ENCODE data around the gene LRP3.

Gene LRP3

DNA sequence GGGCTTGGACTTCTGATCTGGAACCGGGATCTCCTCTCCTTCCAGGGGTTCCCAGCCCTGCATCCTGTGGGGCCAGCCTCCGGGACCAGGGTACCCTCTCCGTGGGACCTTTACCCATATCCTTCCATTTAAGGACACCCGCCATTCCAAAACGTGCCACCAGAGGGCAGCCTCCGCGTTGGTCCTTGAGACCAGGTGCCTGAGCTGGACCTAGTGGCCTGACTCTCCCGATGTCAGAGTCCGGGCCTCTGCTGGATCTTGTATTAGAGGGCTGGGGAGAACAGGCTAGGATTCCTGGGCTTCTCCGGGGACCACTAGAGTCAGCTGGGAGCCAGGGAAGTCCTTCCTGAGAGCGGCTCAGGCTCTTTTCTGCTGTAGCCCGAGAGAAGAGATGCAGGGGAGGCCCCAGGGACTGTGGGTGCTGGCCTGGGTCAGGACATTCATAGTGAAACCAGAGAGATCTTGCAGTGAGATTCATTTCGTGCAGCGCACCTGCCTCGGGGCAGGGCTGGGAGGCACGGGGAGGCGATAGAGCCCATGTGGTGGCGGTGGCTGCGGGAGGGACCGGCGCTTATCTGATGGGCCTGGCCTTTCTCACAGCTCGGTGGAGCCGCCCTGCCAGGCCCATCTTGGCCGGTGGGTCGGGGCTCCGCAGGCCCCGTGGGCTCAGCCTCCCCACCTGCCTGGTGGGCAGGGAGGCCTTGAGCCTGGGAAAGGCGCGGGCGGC lies 41.3 kb downstream of the LRP3 start:
- Histone ChIP-seq H3K9ac (ENCODE audit: low read length) (no peak overlapping the region), H3K27me3 (replicated peaks; ENCODE audit: insufficient read depth, low read length) (peaks cover 70% of the 10 kb centered on the region)

DNA sequence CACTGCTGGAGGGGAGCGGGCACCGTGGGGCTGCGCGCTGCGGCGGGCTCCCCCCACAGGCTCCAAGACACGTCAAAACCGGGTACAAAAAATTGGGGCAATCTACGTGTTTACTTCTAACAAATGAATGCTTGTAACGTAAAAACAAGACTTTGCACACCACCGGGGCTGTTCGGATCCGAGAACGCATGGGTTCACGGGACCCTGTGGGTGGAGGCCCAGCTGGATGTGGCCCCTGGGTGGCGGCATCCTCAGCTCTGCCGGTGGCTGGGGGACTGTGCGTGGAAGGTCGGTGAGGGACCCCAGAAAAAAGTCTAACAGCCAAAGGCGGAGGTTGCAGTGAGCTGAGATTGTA lies 41.8 kb downstream of the LRP3 start:
- no peak for DNase-seq
- Histone ChIP-seq H3K4me1 (ENCODE audit: low read length) (no peaks in the 10 kb centered on the region), H3K4me3 (ENCODE audit: low read length) (no peak overlapping the region), H3K27me3 (replicated peaks; ENCODE audit: insufficient read depth, low read length) (peaks cover 70% of the 10 kb centered on the region), H3K79me2 (ENCODE audit: low read length) (no peaks in the 10 kb centered on the region), H3K36me3 (replicated peaks; ENCODE audit: insufficient read depth, low read length) (no peaks in the 10 kb centered on the region), H3K9me2 (replicated peaks; ENCODE audit: insufficient read depth, low read length) (no peaks in the 10 kb centered on the region), H3K4me2 (ENCODE audit: low read depth, low read length) (no peak overlapping the region), H3F3A (ENCODE audit: insufficient read depth, low read length) (no peaks in the 10 kb centered on the region), H4K20me1 (ENCODE audit: insufficient read depth, low read length) (no peaks in the 10 kb centered on the region), H3K9me3 (replicated peaks; ENCODE audit: insufficient read depth, low read length) (no peaks in the 10 kb centered on the region), H2AFZ (ENCODE audit: low read length) (no peak overlapping the region), H3K9ac (ENCODE audit: low read length) (no peak overlapping the region), H3K27ac (ENCODE audit: low read length) (no peak overlapping the region)
- TF ChIP-seq, protein P1, sequence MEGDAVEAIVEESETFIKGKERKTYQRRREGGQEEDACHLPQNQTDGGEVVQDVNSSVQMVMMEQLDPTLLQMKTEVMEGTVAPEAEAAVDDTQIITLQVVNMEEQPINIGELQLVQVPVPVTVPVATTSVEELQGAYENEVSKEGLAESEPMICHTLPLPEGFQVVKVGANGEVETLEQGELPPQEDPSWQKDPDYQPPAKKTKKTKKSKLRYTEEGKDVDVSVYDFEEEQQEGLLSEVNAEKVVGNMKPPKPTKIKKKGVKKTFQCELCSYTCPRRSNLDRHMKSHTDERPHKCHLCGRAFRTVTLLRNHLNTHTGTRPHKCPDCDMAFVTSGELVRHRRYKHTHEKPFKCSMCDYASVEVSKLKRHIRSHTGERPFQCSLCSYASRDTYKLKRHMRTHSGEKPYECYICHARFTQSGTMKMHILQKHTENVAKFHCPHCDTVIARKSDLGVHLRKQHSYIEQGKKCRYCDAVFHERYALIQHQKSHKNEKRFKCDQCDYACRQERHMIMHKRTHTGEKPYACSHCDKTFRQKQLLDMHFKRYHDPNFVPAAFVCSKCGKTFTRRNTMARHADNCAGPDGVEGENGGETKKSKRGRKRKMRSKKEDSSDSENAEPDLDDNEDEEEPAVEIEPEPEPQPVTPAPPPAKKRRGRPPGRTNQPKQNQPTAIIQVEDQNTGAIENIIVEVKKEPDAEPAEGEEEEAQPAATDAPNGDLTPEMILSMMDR (IDR thresholded peaks at IDR 0.05; ENCODE audit: low read length) = no peak
- TF ChIP-seq EZH2phosphoT487 (IDR thresholded peaks at IDR 0.05; ENCODE audit: low read length) (no peak), EZH2 (optimal IDR thresholded peaks at IDR 0.05; ENCODE audit: low read depth, low read length) (no peak)

More for the DNA sequence above, 41.3 kb downstream of the LRP3 start:
- no peaks in the 10 kb centered on the region for H3K79me2 ChIP-seq (ENCODE audit: low read length)
- no peaks in the 10 kb centered on the region for H3F3A ChIP-seq (ENCODE audit: insufficient read depth, low read length)
- peak overlapping the region; percentile 14; the same call in 1 of the 2 replicates for H2AFZ ChIP-seq (ENCODE audit: low read length)
- H3K36me3 ChIP-seq (replicated peaks; ENCODE audit: insufficient read depth, low read length) = no peaks in the 10 kb centered on the region
- no peaks in the 10 kb centered on the region for H3K4me1 ChIP-seq (ENCODE audit: low read length)
- H3K9me3 ChIP-seq (replicated peaks; ENCODE audit: insufficient read depth, low read length) = no peaks in the 10 kb centered on the region
- DNase-seq = peak; percentile 70
- H4K20me1 ChIP-seq (ENCODE audit: insufficient read depth, low read length) = no peaks in the 10 kb centered on the region
- TF ChIP-seq, protein P1 (IDR thresholded peaks at IDR 0.05; ENCODE audit: low read length) = peak; percentile 93
- TF ChIP-seq EZH2phosphoT487 (IDR thresholded peaks at IDR 0.05; ENCODE audit: low read length) (no peak), EZH2 (optimal IDR thresholded peaks at IDR 0.05; ENCODE audit: low read depth, low read length) (no peak)
- no peaks in the 10 kb centered on the region for H3K9me2 ChIP-seq (replicated peaks; ENCODE audit: insufficient read depth, low read length)
- no peak overlapping the region for H3K4me2 ChIP-seq (ENCODE audit: low read depth, low read length)
- H3K4me3 ChIP-seq (ENCODE audit: low read length) = no peak overlapping the region
- H3K27ac ChIP-seq (ENCODE audit: low read length) = no peak overlapping the region

DNA sequence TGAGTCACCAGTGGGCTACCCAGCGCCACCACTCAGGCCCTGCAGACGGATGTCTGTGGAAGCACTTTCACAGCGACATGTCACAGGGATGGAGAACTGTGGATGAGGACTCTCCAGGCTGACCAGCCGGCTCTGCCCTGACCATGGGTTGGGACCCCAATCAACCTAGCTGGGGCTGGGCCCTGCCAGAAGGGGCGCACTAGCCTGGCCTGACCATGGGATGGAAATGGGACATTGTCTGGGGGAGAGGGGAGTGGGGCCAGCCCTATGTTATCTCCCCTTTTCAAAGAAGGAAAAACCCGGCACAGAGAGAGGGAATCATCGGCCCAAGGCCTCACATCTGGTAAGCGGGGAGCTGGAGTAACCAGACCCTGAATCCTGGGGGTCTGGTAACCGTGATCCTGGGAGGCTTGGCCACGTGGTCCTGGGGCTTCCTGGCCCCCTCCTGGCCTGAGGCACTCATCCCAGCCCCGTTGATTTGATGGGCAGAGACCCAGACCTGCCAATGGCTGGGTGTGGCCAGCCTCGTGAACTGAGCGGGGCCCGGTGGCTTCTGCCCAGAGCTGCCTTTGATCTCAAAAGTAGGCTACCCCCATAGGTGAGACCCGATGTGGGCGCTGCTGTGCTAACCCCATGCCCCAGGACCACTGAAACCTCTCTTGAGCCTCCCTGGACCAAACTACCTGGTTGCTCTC lies 42.7 kb downstream of the LRP3 start:
- H3K36me3 ChIP-seq (replicated peaks; ENCODE audit: insufficient read depth, low read length) = no peaks in the 10 kb centered on the region
- no peak for DNase-seq
- H3F3A ChIP-seq (ENCODE audit: insufficient read depth, low read length) = no peaks in the 10 kb centered on the region
- H3K27ac ChIP-seq (ENCODE audit: low read length) = no peak overlapping the region
- no peaks in the 10 kb centered on the region for H3K9me2 ChIP-seq (replicated peaks; ENCODE audit: insufficient read depth, low read length)
- peaks cover 63% of the 10 kb centered on the region for H3K27me3 ChIP-seq (replicated peaks; ENCODE audit: insufficient read depth, low read length)
- H3K4me2 ChIP-seq (ENCODE audit: low read depth, low read length) = no peak overlapping the region
- H3K4me3 ChIP-seq (ENCODE audit: low read length) = no peak overlapping the region
- H3K9ac ChIP-seq (ENCODE audit: low read length) = no peak overlapping the region
- no peaks in the 10 kb centered on the region for H3K4me1 ChIP-seq (ENCODE audit: low read length)
- no peaks in the 10 kb centered on the region for H4K20me1 ChIP-seq (ENCODE audit: insufficient read depth, low read length)
- no peak overlapping the region for H2AFZ ChIP-seq (ENCODE audit: low read length)
- no peaks in the 10 kb centered on the region for H3K79me2 ChIP-seq (ENCODE audit: low read length)
- H3K9me3 ChIP-seq (replicated peaks; ENCODE audit: insufficient read depth, low read length) = no peaks in the 10 kb centered on the region
- TF ChIP-seq EZH2phosphoT487 (IDR thresholded peaks at IDR 0.05; ENCODE audit: low read length) = no peak
- TF ChIP-seq, protein P1 (IDR thresholded peaks at IDR 0.05; ENCODE audit: low read length) = no peak
- TF ChIP-seq EZH2 (optimal IDR thresholded peaks at IDR 0.05; ENCODE audit: low read depth, low read length) = no peak

Data from MM.1S (cell line).